Liver (tissue), 3 donors: ENCODE data around the gene LRMDA.

Experiments
- ATF3 ChIP-seq: IDR thresholded peaks from 2 replicates; pipeline ENCODE4 v1.6.1; 2016; ENCODE audit warnings: antibody characterized with exemption
- CTCF ChIP-seq: fragments of 150-350 bp; IDR thresholded peaks from 2 replicates; pipeline ENCODE4 v1.5.1; 2017; ENCODE audit warnings: improper control_type of control experiment, low read depth, low read length; ENCODE audit not compliant: missing input control
- HNF4A ChIP-seq, 2 donors: conservative IDR thresholded peaks; 2 replicates each; pipeline ENCODE4 v1.6.1; 2016; ENCODE audit warnings: antibody characterized with exemption in 2 of 2, mild to moderate bottlenecking in 2 of 2
- RAD21 ChIP-seq, 2 donors: IDR thresholded peaks; 2 replicates each; pipeline ENCODE4 v1.6.1; 2016; ENCODE audit warnings: antibody characterized with exemption in 2 of 2, mild to moderate bottlenecking in 2 of 2
- TAF1 ChIP-seq: conservative IDR thresholded peaks from 2 replicates; pipeline ENCODE4 v1.6.1; 2016; ENCODE audit warnings: antibody characterized with exemption, mild to moderate bottlenecking
- donor health status: healthy.
- donor health status: healthy.

- TF ChIP-seq ATF3 (no peak), CTCF (no peak), RAD21 (IDR thresholded peaks at IDR 0.05) (no peak), TAF1 (no peak), HNF4A (conservative IDR thresholded peaks at IDR 0.05) (no peak)
Measured at GRCh38 chr10:76504823-76505222, 1073.4 kb downstream of the LRMDA start.
